Placental epithelial cell (primary cell): ENCODE measurements around the gene NFRKB. TPM values are rescaled to one million over a fixed set of nuclear protein-coding genes. Genes with fewer than 3 reads are reported as not detected.

Experiments
- total RNA-seq: library from RNA; depleted of rRNA; stranded (reverse); fragments of >200 nt; gene quantifications from 2 replicates; pipeline ENCODE4 v1.2.3, GENCODE V29; 2012

Gene NFRKB
- total RNA-seq = 22.0 and 22.7 TPM in 2 replicates

GRCh38 chr11:129895126-129896041 is at the start of gene NFRKB:
NFRKB (minus strand) TSS chr11:129895578; CDS start chr11:129892849, 2,729 bp downstream.

Other genes starting within 250 kb of the NFRKB start
- not detected in 2 replicates for gene TMEM45B, start 79.7 kb downstream of the NFRKB start, total RNA-seq
- gene PRDM10, start 107.3 kb upstream of the NFRKB start, total RNA-seq = 8.2 and 9.0 TPM in 2 replicates
- 145 and 263 TPM in 2 replicates for gene APLP2, start 174.3 kb upstream of the NFRKB start, total RNA-seq